HepG2 (cell line): ENCODE data around the gene MTREX. TPM values are rescaled to one million over a fixed set of nuclear protein-coding genes. Genes with fewer than 3 reads are reported as not detected.

ENCODE experiments used
- BHLHE40 ChIP-seq: IDR thresholded peaks from 2 replicates; pipeline ENCODE4 v1.6.1; 2011; ENCODE audit warnings: low read length, improper control_type of control experiment
- DBP ChIP-seq: sonication (generic); formaldehyde crosslinking; IDR thresholded peaks from 2 replicates; pipeline ENCODE4 v1.4.0; 2020; ENCODE audit warnings: missing genetic modification reagents; ENCODE audit errors: not compliant biosample characterization
- DMAP1 ChIP-seq: IDR thresholded peaks from 2 replicates; pipeline ENCODE4 v1.6.1; 2016
- DR1 ChIP-seq: sonication (generic); formaldehyde crosslinking; IDR thresholded peaks from 2 replicates; pipeline ENCODE4 v1.8.0; 2021; ENCODE audit warnings: mild to moderate bottlenecking, missing genetic modification reagents, inconsistent platforms
- GTF2F1 ChIP-seq: fragments of 150-350 bp; IDR thresholded peaks from 2 replicates; pipeline ENCODE4 v1.6.1; 2014; ENCODE audit warnings: low read length
- HOXD1 ChIP-seq: sonication (generic); formaldehyde crosslinking; IDR thresholded peaks from 2 replicates; pipeline ENCODE4 v1.5.0; 2020; ENCODE audit warnings: missing genetic modification reagents
- MATR3 ChIP-seq: sonication (generic); formaldehyde crosslinking; IDR thresholded peaks from 2 replicates; pipeline ENCODE4 v1.4.0; 2020; ENCODE audit warnings: missing genetic modification reagents
- NFKBIZ ChIP-seq: IDR thresholded peaks from 2 replicates; pipeline ENCODE4 v1.6.1; 2018; ENCODE audit warnings: missing genetic modification reagents, missing compliant biosample characterization
- RNF2 ChIP-seq: fragments of 450-650 bp; conservative IDR thresholded peaks from 2 replicates; pipeline ENCODE4 v1.6.1; 2016; ENCODE audit warnings: low read depth
- TAF15 ChIP-seq: fragments of 200-400 bp; formaldehyde crosslinking; IDR thresholded peaks from one replicate; pipeline ENCODE4 v1.6.1; 2018; ENCODE audit warnings: mild to moderate bottlenecking, low read depth, low read length; ENCODE audit not compliant: poor library complexity, severe bottlenecking
- ZKSCAN8 ChIP-seq: IDR thresholded peaks from 2 replicates; pipeline ENCODE4 v1.6.1; 2016; ENCODE audit warnings: borderline replicate concordance, missing genetic modification reagents, missing compliant biosample characterization
- ZNF142 ChIP-seq: sonication (generic); formaldehyde crosslinking; IDR thresholded peaks from 2 replicates; pipeline ENCODE4 v1.4.0; 2020; ENCODE audit warnings: missing genetic modification reagents
- ZNF331 ChIP-seq: sonication (generic); formaldehyde crosslinking; IDR thresholded peaks from 2 replicates; pipeline ENCODE4 v1.4.0; 2020; ENCODE audit warnings: missing genetic modification reagents
- ZNF557 ChIP-seq: sonication (generic); formaldehyde crosslinking; IDR thresholded peaks from 2 replicates; pipeline ENCODE4 v1.4.0; 2020; ENCODE audit warnings: missing genetic modification reagents
- ZNF747 ChIP-seq: sonication (generic); formaldehyde crosslinking; IDR thresholded peaks from 2 replicates; pipeline ENCODE4 v1.8.1; 2023; ENCODE audit warnings: missing genetic modification reagents, mild to moderate bottlenecking, borderline replicate concordance
- ZSCAN31 ChIP-seq: sonication (generic); formaldehyde crosslinking; IDR thresholded peaks from 2 replicates; pipeline ENCODE4 v1.5.0; 2020; ENCODE audit warnings: low read depth, mild to moderate bottlenecking, missing genetic modification reagents
- polyA plus RNA-seq, 8 experiments: library from polyadenylated mRNA; depleted of rRNA in 3 of 8; stranded (reverse) in 7 of 8; unstranded in 1 of 8; fragments of >200 nt; fragmentation: Illumina TruSeq in 4 of 8; extraction: Trizol in 4 of 8; gene quantifications; 2 replicates each; pipeline versions ENCODE4 v1.2.1 to v1.2.3, GENCODE V29; 2011 to 2016; ENCODE audit warnings: low read depth in 4 of 8, missing spikeins in 1 of 8, mixed read lengths in 1 of 8; ENCODE audit not compliant: insufficient read depth in 1 of 8
- total RNA-seq, 5 experiments: library from RNA; depleted of rRNA; stranded (reverse); fragments of >200 nt; fragmentation: Illumina TruSeq; extraction: Trizol; gene quantifications; 2 replicates each; pipeline ENCODE4 v1.2.3, GENCODE V29; 2016; ENCODE audit warnings: low read depth in 1 of 5
- TF ChIP-seq, protein P1 (sequence below): sonication (generic); formaldehyde crosslinking; IDR thresholded peaks from 2 replicates; pipeline ENCODE4 v1.8.0; 2022; ENCODE audit warnings: missing genetic modification reagents, mild to moderate bottlenecking, moderate library complexity, borderline replicate concordance
- TF ChIP-seq, protein P2 (sequence below): IDR thresholded peaks from 2 replicates; pipeline ENCODE4 v1.6.1; 2016; ENCODE audit warnings: low read depth, borderline replicate concordance
- TF ChIP-seq, protein P3 (sequence below): sonication (generic); formaldehyde crosslinking; conservative IDR thresholded peaks from 2 replicates; pipeline ENCODE4 v1.5.0; 2020; ENCODE audit warnings: missing genetic modification reagents

MTREX gene
- total and polyA plus RNA-seq, 2 of the 13 experiments (the other 11 are each of a cell fraction or from before 2014, with no cell fraction given): 16.4 to 91.5 TPM

DNA sequence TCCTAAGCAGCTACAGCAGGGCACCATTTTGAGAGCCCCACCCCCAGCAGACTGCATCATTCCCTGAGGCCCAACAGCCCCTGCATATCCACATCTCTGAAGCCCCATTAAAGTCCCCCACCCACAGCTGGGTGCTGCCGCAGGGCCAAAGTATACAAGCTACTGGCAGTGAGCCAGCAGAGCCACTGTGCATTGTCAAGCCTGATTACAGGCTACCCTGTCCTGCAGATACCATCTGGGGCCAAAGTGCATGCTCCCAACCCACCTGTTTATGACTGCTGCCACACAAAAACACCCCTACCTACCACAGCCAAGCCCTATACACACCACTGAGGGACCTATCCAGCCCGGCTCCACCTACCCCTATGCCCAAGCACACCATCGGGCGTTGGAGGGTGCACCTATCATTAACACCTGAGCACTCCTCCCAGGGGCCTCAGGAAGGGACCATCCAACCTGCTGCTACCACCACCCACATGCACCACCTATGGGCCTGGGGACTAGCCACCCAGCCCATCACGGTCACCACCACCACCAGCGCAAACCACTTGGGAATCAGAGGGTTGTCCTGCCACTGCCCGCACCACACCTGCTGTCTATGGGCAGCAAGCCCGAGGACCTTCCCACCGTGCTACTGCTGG is 121.9 kb downstream of the MTREX start (continued):
- TF ChIP-seq, protein P1, sequence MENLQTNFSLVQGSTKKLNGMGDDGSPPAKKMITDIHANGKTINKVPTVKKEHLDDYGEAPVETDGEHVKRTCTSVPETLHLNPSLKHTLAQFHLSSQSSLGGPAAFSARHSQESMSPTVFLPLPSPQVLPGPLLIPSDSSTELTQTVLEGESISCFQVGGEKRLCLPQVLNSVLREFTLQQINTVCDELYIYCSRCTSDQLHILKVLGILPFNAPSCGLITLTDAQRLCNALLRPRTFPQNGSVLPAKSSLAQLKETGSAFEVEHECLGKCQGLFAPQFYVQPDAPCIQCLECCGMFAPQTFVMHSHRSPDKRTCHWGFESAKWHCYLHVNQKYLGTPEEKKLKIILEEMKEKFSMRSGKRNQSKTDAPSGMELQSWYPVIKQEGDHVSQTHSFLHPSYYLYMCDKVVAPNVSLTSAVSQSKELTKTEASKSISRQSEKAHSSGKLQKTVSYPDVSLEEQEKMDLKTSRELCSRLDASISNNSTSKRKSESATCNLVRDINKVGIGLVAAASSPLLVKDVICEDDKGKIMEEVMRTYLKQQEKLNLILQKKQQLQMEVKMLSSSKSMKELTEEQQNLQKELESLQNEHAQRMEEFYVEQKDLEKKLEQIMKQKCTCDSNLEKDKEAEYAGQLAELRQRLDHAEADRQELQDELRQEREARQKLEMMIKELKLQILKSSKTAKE (CRISPR knock-in tag): no peak
- TF ChIP-seq ZNF142 (CRISPR knock-in tag) (no peak), GTF2F1 (no peak), BHLHE40 (no peak), HOXD1 (CRISPR knock-in tag) (no peak), ZSCAN31 (CRISPR knock-in tag) (no peak), ZNF557 (CRISPR knock-in tag) (no peak), ZNF331 (CRISPR knock-in tag) (peak; percentile 30; the same call in 1 of the 2 replicates), NFKBIZ (CRISPR knock-in tag) (no peak), DMAP1 (CRISPR knock-in tag) (no peak), TAF15 (no peak), DBP (no peak), DR1 (CRISPR knock-in tag) (no peak), ZKSCAN8 (CRISPR knock-in tag) (no peak), ZNF747 (no peak), RNF2 (no peak), MATR3 (CRISPR knock-in tag) (no peak)
- TF ChIP-seq, protein P2, sequence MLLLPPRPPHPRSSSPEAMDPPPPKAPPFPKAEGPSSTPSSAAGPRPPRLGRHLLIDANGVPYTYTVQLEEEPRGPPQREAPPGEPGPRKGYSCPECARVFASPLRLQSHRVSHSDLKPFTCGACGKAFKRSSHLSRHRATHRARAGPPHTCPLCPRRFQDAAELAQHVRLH (CRISPR knock-in tag): 0 out of 2 replicates have a peak, but pooled peaks have one; percentile 27
- TF ChIP-seq, protein P3, sequence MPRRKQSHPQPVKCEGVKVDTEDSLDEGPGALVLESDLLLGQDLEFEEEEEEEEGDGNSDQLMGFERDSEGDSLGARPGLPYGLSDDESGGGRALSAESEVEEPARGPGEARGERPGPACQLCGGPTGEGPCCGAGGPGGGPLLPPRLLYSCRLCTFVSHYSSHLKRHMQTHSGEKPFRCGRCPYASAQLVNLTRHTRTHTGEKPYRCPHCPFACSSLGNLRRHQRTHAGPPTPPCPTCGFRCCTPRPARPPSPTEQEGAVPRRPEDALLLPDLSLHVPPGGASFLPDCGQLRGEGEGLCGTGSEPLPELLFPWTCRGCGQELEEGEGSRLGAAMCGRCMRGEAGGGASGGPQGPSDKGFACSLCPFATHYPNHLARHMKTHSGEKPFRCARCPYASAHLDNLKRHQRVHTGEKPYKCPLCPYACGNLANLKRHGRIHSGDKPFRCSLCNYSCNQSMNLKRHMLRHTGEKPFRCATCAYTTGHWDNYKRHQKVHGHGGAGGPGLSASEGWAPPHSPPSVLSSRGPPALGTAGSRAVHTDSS: no peak
